Astrocyte (in vitro differentiated cells and primary cell): ENCODE results near the gene PRKCE. TPM values are rescaled to one million over a fixed set of nuclear protein-coding genes. Genes with fewer than 3 reads are reported as not detected.

Experiments used
- DNase-seq: peaks from one replicate; pipeline ENCODE4 v3.0.0-alpha.2; 2010; ENCODE audit warnings: low read depth
- FAIRE-seq: peaks from 2 replicates; lab custom pipeline; 2011; peaks lifted over from hg19 to GRCh38; lab: Jason Lieb, UNC
- H2AFZ ChIP-seq: 2 replicates; pipeline ENCODE4 v1.6.0; 2012; ENCODE audit warnings: low read depth, low read length, inconsistent platforms
- H3K27ac ChIP-seq: 2 replicates; pipeline ENCODE4 v1.5.1; 2011; ENCODE audit warnings: low read depth, low read length, inconsistent platforms
- H3K27me3 ChIP-seq: 2 replicates; pipeline ENCODE4 v1.6.0; 2011; ENCODE audit warnings: low read length, inconsistent platforms; ENCODE audit not compliant: insufficient read depth
- H3K36me3 ChIP-seq: 2 replicates; pipeline ENCODE4 v1.5.1; 2011; ENCODE audit warnings: low read length, inconsistent platforms; ENCODE audit not compliant: insufficient read depth
- H3K4me1 ChIP-seq: 2 replicates; pipeline ENCODE4 v1.5.1; 2011; ENCODE audit warnings: low read length, inconsistent platforms; ENCODE audit not compliant: insufficient read depth
- H3K4me2 ChIP-seq: 2 replicates; pipeline ENCODE4 v1.6.0; 2012; ENCODE audit warnings: low read length, inconsistent platforms
- H3K4me3 ChIP-seq: 2 replicates; pipeline ENCODE4 v1.5.1; 2011; ENCODE audit warnings: low read depth, mild to moderate bottlenecking, low read length, inconsistent platforms; ENCODE audit not compliant: insufficient read depth
- H3K79me2 ChIP-seq: 2 replicates; pipeline ENCODE4 v1.6.0; 2012; ENCODE audit warnings: mild to moderate bottlenecking, low read length, inconsistent platforms; ENCODE audit not compliant: insufficient read depth
- H3K9ac ChIP-seq: 2 replicates; pipeline ENCODE4 v1.6.0; 2012; ENCODE audit warnings: mild to moderate bottlenecking, low read length, inconsistent platforms
- H3K9me3 ChIP-seq: 2 replicates; pipeline ENCODE4 v1.5.1; 2012; ENCODE audit warnings: low read depth, mild to moderate bottlenecking, low read length, inconsistent platforms; ENCODE audit not compliant: insufficient read depth
- H4K20me1 ChIP-seq: 2 replicates; pipeline ENCODE4 v1.6.0; 2012; ENCODE audit warnings: low read length, inconsistent platforms; ENCODE audit not compliant: insufficient read depth
- H3K27ac Mint-ChIP-seq: one replicate; pipeline ENCODE4 v1.8.0; 2021; ENCODE audit warnings: mild to moderate bottlenecking, mixed read lengths; ENCODE audit not compliant: unreplicated experiment
- H3K27me3 Mint-ChIP-seq: one replicate; pipeline ENCODE4 v1.8.0; 2021; ENCODE audit warnings: low read depth, mixed read lengths; ENCODE audit not compliant: unreplicated experiment
- H3K36me3 Mint-ChIP-seq: one replicate; pipeline ENCODE4 v1.8.0; 2021; ENCODE audit warnings: low read depth, mixed read lengths; ENCODE audit not compliant: unreplicated experiment
- H3K4me1 Mint-ChIP-seq: one replicate; pipeline ENCODE4 v1.8.0; 2021; ENCODE audit warnings: low read depth, mixed read lengths; ENCODE audit not compliant: unreplicated experiment
- H3K4me3 Mint-ChIP-seq: one replicate; pipeline ENCODE4 v1.8.0; 2021; ENCODE audit warnings: mild to moderate bottlenecking, moderate library complexity, mixed read lengths; ENCODE audit not compliant: unreplicated experiment
- H3K9me3 Mint-ChIP-seq: one replicate; pipeline ENCODE4 v1.8.0; 2021; ENCODE audit warnings: mild to moderate bottlenecking, mixed read lengths; ENCODE audit not compliant: unreplicated experiment
- CTCF ChIP-seq: IDR thresholded peaks from 2 replicates; pipeline ENCODE4 v1.5.1; 2011; ENCODE audit warnings: low read depth, mild to moderate bottlenecking, inconsistent platforms, low read length, moderate library complexity; ENCODE audit not compliant: insufficient read depth
- EZH2 ChIP-seq: IDR thresholded peaks from 2 replicates; pipeline ENCODE4 v1.6.1; 2012; ENCODE audit warnings: mild to moderate bottlenecking, low read length, inconsistent platforms; ENCODE audit not compliant: insufficient read depth
- total RNA-seq: library from RNA; stranded (reverse); gene quantifications from 2 replicates; pipeline ENCODE4 v1.2.1, GENCODE V29; 2021

The PRKCE gene
- total RNA-seq, 1 donor from 2014 or later = 12.8 TPM

GRCh38 chr2:46227022-46227421 is 575.5 kb downstream of the PRKCE start:
- no peaks in the 10 kb centered on the region for H3K36me3 ChIP-seq
- H3K27me3 ChIP-seq = no peaks in the 10 kb centered on the region
- H3K4me1 ChIP-seq = peaks cover 26% of the 10 kb centered on the region
- TF ChIP-seq CTCF = no peak
- TF ChIP-seq EZH2 = no peak
- no peak overlapping the region for H3K27ac ChIP-seq
- Mint-ChIP-seq H3K36me3 (no peaks in the 10 kb centered on the region), H3K4me3 (no peak overlapping the region), H3K27me3 (peaks cover 9% of the 10 kb centered on the region), H3K9me3 (peaks cover 8% of the 10 kb centered on the region), H3K27ac (no peak overlapping the region), H3K4me1 (peaks cover 9% of the 10 kb centered on the region)
- H3K9me3 ChIP-seq = no peaks in the 10 kb centered on the region
- no peak overlapping the region for H3K4me3 ChIP-seq
- no peak overlapping the region for H2AFZ ChIP-seq
- H3K9ac ChIP-seq = no peak overlapping the region
- DNase-seq (no peak), FAIRE-seq (no peak)
- H3K79me2 ChIP-seq = no peaks in the 10 kb centered on the region
- no peaks in the 10 kb centered on the region for H4K20me1 ChIP-seq
- no peak overlapping the region for H3K4me2 ChIP-seq

- peaks cover 13% of the 10 kb centered on the region for H3K27me3 Mint-ChIP-seq
- no peaks in the 10 kb centered on the region for H3K9me3 ChIP-seq
These were observed 576.3 kb downstream of the PRKCE start for GRCh38 chr2:46227674-46228289.

More at GRCh38 chr2:46227674-46228289, 576.3 kb downstream of the PRKCE start:
- no peak overlapping the region for H3K27ac Mint-ChIP-seq
- H3K4me2 ChIP-seq = no peak overlapping the region
- H2AFZ ChIP-seq = no peak overlapping the region
- no peak overlapping the region for H3K4me3 ChIP-seq
- peaks cover 5% of the 10 kb centered on the region for H3K9me3 Mint-ChIP-seq
- H4K20me1 ChIP-seq = no peaks in the 10 kb centered on the region
- no peak for FAIRE-seq
- no peak overlapping the region for H3K27ac ChIP-seq
- H3K27me3 ChIP-seq = no peaks in the 10 kb centered on the region
- peaks cover 26% of the 10 kb centered on the region for H3K4me1 ChIP-seq
- H3K79me2 ChIP-seq = no peaks in the 10 kb centered on the region
- no peaks in the 10 kb centered on the region for H3K36me3 Mint-ChIP-seq
- no peaks in the 10 kb centered on the region for H3K36me3 ChIP-seq
- peaks cover 9% of the 10 kb centered on the region for H3K4me1 Mint-ChIP-seq
- H3K9ac ChIP-seq = no peak overlapping the region
- no peak for DNase-seq
- no peak overlapping the region for H3K4me3 Mint-ChIP-seq
- TF ChIP-seq CTCF = no peak
- no peak for TF ChIP-seq EZH2
